NCI-H1105 treated with DMSO at 0.1 percent for 48 hours (cell line): ENCODE results near the gene PLXNA4.
A peak's percentile ranks its signal among the peaks of the same experiment; 100 is the strongest.

ENCODE experiments used
- DNase-seq: peaks from one replicate; lab custom pipeline; 2025; lab: John Stamatoyannopoulos, UW

PLXNA4 gene

DNA sequence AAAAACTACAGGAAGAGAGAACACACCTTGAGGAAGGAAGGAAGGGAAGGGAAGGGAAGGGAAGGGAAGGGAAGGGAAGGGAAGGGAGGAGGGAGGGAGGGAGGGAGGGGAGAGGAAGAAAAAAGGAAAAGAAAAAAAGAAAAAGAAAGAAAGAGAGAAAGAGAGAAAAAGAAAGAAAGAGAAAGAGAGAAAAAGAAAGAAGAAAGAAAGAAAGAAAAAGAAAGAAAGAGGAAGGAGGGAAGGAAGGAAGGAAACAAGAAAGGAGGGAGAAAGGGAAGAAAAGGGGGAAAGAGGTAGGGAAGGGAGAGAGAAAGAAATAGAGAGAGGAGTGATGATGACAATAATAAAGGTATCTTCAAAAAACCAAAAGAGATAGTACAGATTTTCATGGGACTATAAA is 12.3 kb upstream of the PLXNA4 start:
- no peak for DNase-seq

DNA sequence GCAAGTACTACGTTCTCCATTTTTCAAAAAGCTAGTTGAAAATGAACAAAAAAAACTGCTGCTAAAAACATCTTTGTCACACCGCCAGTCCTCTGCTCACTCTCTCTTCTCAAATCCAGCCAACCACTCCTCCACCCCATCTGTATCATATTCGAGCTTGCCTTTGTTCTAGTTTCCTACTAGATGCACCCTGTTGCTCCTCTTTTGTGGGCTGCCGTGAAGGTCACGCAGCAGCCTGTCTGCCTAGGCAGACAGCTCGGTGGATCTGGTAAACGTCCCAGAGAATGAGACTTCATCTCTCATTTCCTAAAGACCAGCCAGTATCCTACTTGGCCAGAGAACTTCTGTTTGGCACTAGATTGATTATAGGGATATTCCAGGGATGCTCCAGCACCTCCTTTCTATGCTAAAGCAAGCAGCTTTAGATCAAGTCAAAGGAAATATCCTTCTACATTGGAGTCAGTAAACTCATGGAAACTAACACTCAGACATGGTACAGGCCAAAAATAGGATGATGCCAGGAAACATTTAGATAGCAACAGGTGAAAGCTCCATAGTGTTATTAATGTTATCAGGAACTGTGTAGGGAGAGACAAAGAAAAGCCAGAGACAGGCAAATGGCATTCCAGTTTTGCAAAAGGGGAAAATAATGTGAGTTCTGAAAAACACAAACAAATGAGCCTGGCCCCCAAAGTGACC is 8.7 kb upstream of the PLXNA4 start:
- no peak for DNase-seq

DNA sequence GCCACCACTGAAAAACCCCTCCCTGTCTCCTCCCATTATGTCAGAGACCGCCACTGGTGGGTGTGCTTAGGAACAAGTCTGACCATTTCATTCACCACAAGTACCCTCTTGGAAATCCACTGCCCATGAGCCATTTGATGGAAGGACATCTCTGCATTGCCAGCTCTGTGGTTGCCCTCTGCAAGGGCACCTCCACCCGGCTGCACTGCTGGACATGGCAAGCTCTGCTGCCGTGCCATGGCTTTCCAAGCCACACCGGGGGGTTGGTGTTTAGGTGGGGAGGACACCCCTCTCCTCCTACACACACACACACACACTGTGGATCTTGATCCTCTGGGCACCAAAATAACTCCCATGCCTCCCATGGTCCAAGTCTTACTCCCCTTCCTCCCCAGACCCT is 5.2 kb upstream of the PLXNA4 start:
- no peak for DNase-seq

DNA sequence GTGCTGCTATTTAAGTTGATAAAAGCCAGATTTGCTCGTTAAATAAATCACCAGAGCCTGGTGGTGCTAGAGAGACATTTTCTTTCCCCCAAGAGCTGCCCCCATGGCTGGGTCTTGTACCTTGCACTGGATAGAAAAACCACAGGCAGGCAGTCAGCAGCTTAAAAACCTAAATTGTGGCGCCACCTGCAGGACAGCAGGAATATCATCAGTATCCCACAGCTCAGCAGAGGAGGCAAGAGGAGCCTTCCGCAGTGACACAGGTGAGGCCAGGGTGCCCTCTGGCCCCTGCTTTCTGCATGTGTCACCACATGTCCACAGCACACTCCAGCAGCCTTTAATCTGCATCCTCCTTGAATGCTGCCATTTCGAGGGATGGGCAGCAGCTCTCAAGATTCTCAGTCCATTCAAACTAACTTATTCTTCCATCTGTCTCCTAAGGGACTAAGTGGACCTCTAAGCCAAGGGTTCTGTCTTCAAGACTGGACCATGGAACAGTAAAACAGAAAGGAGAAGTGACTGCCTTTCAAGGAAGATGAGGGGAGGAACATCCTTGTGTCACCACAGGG is 4.5 kb upstream of the PLXNA4 start:
- DNase-seq: peak; percentile 82

DNA sequence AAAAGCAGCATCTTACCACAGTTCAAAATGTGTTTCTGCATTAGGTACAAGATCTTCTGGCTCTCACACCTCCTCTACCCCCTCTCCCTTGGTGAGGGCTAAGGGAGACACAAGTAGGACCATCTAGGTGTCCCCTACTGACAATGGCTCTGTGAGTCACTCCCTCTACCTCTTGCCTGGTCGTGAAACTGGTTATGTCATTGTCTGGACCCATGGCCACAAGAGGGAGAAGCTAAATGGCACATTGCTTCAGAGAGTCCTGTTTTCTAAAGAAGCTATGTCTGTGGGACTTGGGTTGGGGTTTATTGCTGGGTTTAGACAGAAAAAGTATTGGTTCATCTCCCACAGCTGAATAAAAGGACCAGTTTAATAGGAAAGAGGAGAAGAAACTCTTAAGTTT is 4.0 kb upstream of the PLXNA4 start:
- DNase-seq: no peak

DNA sequence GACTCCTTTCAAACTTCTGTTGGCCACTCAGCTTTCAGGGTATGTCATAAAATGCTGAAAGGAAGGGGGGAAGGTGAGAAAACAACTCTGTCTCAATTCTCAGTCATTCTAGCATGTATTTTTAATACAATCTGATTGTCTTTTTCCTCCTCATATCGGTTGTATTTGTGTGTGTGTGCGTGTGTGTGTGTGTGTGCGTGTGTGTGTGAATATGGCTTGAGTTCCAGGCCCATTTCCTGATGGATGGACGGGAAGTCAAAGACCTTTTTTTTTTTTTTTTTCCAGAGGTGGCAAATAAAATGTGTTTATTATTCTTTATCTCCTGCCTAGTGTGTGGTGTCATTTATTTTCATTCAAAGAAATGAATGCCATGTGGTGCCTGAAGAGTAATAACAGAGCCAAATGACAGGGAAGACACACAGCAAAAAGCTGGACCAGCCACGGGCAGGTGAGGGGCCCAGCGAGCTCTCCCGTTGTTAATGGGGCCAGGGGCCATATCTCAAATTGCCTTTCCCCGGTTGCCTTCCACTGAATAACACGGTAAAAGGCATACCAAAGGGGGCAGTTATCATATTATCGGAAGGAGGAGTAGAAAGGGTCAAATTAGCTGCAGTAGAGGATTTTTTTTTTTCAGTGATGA is 3.1 kb upstream of the PLXNA4 start:
- DNase-seq: no peak

DNA sequence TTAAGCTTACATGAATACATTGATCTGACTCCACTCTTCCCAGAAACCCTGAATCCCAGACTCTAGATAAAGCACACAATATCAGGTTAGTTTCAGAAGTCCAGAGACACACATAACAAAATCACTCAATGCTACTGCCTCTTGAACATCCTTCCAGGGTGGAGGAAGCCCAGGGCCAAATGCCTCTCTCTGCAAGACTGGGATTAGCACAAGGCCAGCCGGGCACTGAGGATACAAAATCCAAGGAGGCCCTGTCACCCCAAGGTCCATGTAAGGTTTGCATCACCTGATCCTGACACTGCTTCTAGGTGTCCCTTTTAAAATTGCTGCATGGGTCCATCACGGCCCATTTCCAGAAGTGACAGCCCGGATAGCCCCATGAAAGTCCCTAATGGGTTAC is 2.6 kb upstream of the PLXNA4 start:
- no peak for DNase-seq

DNA sequence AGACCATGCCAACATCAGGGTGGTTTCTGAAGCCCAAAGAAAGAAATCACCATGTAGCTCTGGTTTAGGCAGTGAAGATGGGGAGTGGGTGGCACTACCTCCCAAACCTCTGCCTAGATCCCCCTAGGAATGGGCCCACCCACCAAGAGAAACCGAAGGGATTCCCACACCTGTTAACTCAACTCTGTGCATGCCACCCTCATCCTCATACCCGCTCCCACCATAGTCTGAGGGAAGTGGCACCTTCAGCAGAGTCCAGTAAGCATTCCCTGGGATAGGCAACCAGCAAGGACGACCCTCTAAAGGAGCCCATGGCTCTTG is 1.7 kb upstream of the PLXNA4 start:
- no peak for DNase-seq

DNA sequence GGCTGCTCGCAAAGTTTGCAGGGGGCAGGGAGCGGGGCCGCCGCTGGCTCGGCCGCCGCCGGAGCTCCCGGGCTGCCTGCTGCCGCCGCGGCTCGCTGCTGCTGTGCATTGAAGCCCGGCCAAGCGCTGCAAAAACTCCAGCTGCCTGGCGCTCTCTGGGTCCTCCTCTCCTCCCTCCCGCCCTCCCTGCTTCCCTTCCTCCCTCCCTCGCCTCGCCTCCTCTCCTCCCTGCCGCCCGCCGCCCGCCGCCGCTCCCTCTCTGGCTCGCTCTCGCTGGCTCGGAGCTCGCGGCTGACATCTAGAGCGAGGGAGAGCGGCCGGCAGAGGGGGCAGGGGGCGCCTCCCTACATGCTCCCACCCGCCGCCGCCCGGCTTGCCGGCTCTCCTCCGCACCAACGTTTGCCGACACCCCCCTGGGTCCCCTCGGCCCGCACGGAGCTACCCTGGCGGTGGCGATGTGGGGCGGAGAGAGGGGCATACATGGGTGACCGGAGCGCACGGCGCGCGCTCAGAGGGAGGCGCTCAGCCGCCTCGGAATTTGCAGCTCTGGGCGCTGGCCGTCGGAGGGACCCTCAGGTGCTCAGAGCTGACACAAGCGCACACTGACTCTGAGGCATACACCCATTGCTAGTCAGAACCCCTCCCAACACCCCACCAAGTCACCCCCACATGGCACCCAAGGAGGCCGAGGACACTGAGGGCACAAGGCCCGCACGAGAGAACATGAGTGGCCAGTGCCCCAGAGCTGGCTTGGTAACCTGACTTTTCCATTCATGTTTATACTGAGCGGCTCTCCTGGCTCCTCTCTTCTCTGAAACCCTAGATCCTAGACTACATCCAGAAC is 1.2 kb upstream of the PLXNA4 start:
- DNase-seq: peak; percentile 75

DNA sequence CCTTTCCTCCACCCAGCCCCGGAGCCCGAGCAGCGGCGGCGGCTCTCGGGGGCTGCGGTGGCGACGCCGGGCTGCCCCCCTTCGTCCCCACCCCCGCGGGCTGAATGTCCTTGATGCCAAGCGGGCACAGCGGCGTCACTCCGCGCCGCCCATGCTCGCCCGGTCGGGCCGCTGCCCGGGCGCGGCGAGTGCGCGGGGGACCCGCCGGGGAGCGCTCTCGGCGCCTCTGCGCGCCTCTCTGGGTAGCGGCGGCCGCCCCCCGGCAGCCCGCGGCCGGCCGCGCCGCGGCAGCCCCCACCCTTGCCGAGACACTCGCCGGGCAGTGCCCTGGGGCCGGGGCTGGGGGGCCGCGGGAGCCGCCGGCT is 433 bp upstream of the PLXNA4 start:
- DNase-seq: no peak

DNA sequence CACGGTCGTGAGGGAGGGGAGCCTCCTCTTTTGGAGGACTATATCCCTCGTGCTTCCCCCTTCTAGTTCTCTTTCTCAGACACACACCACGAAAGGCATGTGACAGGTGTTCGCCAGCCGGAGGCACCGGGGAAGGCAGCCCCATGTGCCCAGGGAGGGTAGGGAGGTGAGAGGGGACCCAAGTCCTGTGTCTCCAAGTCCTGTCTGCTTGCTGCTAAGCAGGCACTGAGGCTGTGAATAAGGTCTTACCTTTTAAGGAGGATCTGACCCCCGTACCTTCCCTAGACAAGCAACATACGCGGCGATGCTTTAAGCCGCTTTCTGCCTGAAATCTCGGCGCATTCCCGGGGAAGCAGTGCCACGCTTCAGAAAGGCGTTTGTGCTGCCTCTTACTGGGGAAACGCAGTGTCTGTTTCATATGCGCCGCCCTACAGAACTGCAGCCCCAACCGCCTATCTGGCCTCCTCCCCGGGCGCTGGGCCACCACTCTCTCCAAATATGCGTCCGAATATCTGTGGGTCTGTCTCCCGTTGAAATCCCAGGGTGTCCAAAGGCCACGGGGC is 770 bp downstream of the PLXNA4 start:
- DNase-seq: peak; percentile 59

DNA sequence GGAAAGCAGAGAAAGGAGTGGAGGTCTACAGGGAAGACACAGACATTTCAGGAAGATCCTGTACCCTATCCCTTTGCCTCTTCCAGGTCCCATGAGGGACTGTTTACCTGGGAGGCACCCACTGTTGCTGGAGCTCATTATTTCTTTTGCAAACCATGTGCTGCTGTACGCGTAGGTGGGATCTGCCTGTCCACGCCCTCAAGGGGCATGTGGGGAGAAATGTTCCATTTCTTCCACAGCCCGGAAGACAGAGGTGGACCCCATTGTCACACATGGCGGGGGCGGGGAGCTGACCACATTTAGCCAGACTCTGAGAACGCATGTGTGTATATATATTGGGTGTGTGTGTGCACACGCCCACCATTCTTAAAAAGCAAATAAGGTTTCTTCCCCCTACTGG is 2.0 kb downstream of the PLXNA4 start:
- no peak for DNase-seq

DNA sequence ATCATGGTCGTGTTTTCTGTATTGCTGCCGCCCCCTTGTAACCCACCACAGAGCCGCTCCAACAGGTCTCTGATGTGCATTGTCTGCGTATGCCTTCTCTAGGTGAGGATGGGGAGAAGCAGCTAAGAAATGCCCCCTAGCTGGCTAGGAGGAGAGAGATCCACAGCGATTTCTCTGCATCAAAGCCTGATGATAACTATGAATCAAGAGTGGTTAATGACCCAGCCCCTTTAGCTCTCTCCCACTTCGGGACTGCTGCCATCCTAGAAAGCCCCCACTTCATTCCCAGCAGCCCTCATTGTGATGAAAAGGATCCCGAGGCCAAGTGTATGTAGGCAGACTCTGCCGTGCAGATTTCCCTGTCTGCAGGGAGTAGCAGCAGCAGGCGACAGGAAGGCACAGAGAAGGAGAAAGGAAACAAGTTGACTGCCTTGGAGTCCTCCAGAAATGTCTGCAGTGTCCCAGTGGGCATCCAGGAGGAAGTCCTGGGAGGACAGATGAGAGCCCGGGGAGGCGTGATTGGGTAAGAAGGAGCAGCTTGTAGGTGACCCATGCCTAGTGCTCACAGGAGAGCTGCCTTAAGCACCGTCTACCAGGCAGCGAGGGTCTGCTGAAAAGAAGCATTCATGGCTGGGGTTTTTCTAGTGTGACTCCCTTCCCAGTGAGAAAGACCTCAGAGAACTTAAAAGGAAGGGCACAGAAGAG is 2.9 kb downstream of the PLXNA4 start:
- DNase-seq: no peak

DNA sequence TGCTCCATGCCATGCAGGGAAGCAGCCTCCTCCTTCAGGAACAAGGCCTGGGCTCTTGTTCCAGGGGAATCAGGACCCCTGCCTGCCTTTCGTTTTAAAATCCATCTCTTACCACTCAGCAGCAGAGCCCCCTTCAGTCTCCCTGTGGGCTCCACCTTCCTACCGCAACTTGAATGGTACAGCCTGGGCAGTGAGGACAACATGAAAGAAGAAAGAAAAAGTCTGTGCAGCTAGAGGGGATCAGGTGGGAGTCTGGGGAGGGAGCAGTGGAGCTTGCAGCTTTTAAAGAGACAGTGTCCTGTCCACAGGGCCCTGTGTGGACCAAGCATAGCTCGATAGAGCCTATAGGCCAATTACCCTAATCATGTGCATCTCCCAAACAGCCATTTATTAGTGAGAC is 3.7 kb downstream of the PLXNA4 start:
- DNase-seq: no peak

DNA sequence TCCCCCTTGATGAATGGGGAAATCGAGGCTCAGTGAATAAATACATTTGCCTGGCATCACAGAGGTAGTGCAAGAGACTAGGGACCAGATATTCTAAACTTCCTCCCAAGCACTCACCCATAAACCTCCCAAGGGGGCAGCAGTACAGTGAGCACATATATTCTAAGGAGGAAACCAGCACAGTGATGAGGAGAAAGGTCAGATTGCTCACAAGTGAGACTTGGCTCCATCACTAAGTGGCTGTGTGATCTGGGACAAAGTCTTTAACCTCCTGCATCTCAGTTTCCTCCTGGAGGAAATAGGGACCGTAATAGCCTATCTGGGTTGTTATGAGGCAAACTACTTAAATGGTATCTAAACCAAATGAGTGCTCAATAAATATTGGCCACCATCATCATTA is 4.3 kb downstream of the PLXNA4 start:
- DNase-seq: no peak

DNA sequence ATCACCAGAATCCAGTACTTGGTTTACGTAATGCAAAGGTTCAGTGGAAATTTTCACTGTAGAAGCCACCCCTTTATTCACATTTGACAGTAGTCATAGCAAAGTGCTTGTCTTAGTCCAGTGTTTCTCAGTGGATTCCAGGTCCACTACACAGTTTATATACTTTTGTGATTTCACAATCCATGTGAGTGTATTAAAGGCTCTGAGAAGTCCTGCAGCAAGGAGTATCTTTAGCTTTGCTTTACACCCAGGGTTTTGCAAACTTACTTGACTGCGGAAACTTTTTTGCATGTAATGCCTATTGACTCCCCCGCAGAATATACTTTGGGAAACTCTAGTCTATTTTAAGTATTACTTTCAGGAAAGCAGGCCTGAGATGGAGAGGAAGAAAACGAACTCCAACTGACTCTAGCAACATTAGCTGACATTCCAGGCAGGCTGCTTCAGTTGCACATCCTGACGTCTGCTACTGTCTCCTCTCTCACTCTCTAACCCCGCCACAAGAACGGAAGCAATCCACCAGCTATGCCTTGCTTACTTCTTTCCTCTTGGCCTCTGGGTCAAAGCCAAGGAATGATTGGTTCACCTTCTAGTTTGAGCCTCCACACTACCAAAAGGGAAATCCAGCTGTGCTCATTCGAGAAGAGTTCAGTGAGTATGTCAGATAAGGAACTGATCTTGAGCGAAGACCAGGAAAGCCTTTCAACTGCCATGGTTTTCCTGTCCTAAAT is 6.2 kb downstream of the PLXNA4 start:
- DNase-seq: no peak

DNA sequence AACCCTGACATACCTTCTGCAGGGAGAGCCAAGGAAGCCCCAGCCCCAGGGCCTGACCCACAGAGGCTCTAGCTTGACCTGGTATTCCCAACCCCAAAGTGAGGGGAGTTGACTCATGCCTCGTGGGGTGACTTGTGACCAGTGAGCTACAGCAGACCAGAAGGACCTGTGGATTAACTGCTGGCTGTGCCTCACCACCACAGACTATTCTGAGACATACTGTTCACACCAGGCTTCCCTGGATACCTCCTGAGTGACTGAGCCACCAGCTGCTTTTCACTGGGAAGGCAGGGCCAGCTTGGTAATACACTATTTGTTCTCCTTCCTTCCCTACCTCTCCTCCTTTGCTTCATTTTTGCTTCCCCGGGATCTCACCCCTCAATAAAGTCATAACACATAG is 7.3 kb downstream of the PLXNA4 start:
- no peak for DNase-seq

DNA sequence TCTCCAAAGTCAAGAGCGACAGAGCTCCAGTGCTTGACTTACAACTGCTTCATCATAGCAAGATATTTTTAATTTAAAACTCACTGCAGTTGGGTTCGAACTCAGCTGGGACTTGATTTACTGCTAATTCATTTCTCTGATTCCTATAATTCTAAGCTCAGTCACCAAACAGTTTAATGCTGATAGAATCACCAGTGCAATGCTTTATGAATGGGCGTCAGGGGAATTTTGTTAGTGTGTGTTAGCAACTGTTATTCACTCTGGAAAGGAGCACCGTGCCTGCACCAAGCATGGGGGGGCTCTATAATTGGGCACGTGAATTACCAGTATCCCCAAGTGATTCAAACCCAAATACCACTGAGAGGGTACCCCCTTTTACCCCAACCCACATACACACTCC is 10.4 kb downstream of the PLXNA4 start:
- DNase-seq: no peak

DNA sequence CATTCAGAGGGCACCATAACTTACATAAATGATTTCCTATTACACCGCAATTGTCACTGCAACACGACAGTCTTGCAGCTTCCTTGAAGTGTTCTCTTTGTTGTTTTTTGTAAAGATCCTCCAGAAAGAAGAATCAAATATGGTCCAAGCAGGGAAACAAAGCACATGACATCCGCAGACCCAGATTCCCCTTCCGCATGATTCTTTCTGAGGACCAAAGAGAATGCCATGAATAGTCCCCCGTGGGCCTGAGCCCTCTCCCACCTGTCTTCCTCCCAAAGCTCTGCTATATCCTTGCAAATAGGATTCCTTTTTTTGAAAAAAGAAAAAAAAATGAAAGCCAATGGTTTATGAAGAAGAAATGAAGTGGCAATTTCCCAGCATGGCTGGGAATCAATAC is 10.8 kb downstream of the PLXNA4 start:
- no peak for DNase-seq

DNA sequence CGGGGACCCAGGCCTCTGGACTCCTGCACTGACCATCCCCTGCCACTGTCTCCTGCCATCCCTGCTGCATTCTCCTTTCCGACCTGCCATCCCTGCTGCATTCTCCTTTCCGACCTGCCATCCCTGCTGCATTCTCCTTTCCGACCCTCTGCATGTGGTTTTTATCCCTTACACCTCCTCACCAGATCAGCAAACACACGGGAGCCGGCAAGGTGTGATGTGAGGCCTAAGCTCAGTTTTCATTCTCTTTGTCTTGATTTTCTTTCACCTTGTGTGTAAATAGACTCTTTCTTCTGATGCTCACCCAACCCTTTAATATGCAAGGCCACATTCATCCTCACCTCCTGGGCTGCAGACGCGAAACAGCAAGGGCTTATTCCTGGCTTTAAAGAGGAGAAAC is 11.4 kb downstream of the PLXNA4 start:
- no peak for DNase-seq

DNA sequence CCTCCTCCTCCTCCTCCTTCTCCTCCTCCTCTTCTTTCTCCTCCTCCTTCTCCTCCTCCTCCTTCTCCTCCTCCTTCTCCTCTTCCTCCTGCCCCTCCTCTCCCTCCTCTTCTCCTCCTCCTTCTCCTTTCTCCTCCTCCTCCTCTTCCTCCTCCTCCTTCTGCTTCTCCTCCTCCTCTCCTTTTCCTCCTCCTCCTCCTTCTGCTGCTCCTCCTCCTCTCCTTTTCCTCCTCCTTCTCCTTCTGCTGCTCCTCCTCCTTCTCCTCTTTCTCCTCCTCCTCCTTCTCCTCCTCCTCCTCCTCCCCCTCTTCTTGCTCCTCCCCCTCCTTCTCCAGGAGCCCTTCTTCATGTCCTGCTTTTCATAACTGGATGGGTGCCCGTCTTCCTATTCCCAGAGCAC is 12.2 kb downstream of the PLXNA4 start:
- no peak for DNase-seq

DNA sequence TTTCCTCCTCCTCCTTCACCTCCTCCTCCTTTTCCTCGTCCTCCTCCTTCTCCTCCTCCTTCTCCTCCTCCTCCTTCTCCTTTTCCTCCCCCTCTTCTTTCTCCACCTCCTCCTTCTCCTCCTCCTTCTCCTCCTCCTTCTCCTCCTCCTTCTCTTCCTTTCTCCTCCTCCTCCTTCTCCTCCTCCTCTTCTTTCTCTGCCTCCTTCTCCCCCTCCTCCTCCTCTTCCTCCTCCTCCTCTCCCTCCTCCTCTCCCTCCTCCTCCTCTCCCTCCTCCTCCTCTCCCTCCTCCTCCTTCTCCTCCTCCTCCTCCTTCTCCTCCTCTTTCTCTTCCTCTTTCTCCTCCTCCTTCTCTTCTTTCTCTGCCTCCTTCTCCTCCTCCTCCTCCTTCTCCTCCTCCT is 13.6 kb downstream of the PLXNA4 start:
- no peak for DNase-seq
